Spleen (tissue), 11 donors: Measurements from ENCODE around the gene RANBP17. TPM values are rescaled to one million over a fixed set of nuclear protein-coding genes. Genes with fewer than 3 reads are reported as not detected.

Experiments
- DNase-seq: peaks from one replicate; pipeline ENCODE4 v3.0.0-alpha.2; 2020
- H3K27ac ChIP-seq, 8 donors: fragments of 200-600 bp; sonication (generic) in 7 of 8; 1 replicate in 4 of 8; 2 replicates in 4 of 8; pipeline versions ENCODE4 v1.5.0 to v1.8.0; 2016 to 2021; ENCODE audit warnings: inconsistent platforms in 4 of 8, mild to moderate bottlenecking in 4 of 8, moderate library complexity in 1 of 8
- H3K27me3 ChIP-seq, 7 donors: fragments of 200-600 bp; sonication (generic) in 6 of 7; replicated peaks in 1 of 7; 1 replicate in 4 of 7; 2 replicates in 3 of 7; pipeline versions ENCODE4 v1.5.0 to v1.8.0; 2016 to 2021; ENCODE audit warnings: inconsistent platforms in 3 of 7, mild to moderate bottlenecking in 1 of 7
- H3K36me3 ChIP-seq, 6 donors: fragments of 200-600 bp; sonication (generic) in 5 of 6; 1 replicate in 4 of 6; 2 replicates in 2 of 6; pipeline versions ENCODE4 v1.5.0 to v1.8.0; 2016 to 2021; ENCODE audit warnings: inconsistent platforms in 2 of 6
- H3K4me1 ChIP-seq, 6 donors: fragments of 200-600 bp; sonication (generic) in 5 of 6; 1 replicate in 3 of 6; 2 replicates in 3 of 6; pipeline versions ENCODE4 v1.5.0 to v1.8.0; 2016 to 2021; ENCODE audit warnings: inconsistent platforms in 3 of 6
- H3K4me3 ChIP-seq, 8 donors: fragments of 200-600 bp; sonication (generic) in 7 of 8; 1 replicate in 4 of 8; 2 replicates in 4 of 8; pipeline versions ENCODE4 v1.5.0 to v1.8.0; 2016 to 2021; ENCODE audit warnings: inconsistent platforms in 4 of 8, mild to moderate bottlenecking in 4 of 8, moderate library complexity in 2 of 8
- H3K9me3 ChIP-seq, 8 donors: fragments of 200-600 bp; sonication (generic) in 7 of 8; 1 replicate in 4 of 8; 2 replicates in 4 of 8; pipeline versions ENCODE4 v1.5.0 to v1.8.0; 2016 to 2021; ENCODE audit warnings: inconsistent platforms in 4 of 8
- POLR2A ChIP-seq, 3 donors: fragments of 450-650 bp; IDR thresholded peaks; one replicate each; pipeline ENCODE4 v1.5.1; 2017; ENCODE audit warnings: antibody characterized with exemption in 3 of 3, mild to moderate bottlenecking in 1 of 3
- POLR2AphosphoS5 ChIP-seq, 3 donors: sonication (generic); formaldehyde crosslinking; IDR thresholded peaks; one replicate each; pipeline ENCODE4 v1.5.1; 2017; ENCODE audit warnings: antibody characterized with exemption in 3 of 3
- WGBS, 5 donors: extraction: QIAGEN DNeasy Blood & Tissue Kit in 3 of 5; methylation state at CpG; one replicate each; pipeline versions ENCODE4 v1.1.5 to v1.1.7; 2013 to 2018; 5-methylcytosine and 5-hydroxymethylcytosine counted together
- intact Hi-C: fragments of 100-400 bp; cut with DNase I; formaldehyde crosslinking; loops from one replicate; pipeline ENCODE4 v1.15.0; 2023; ENCODE audit warnings: low total_unique reads
- polyA plus RNA-seq, 3 donors: library from polyadenylated mRNA; stranded (reverse); fragments of 200-250 nt; gene quantifications; one replicate each; pipeline ENCODE4 v1.2.1, GENCODE V29; 2013
- total RNA-seq, 7 donors: library from RNA; depleted of rRNA in 3 of 7; stranded (reverse); fragments of >200 nt in 3 of 7; fragmentation: NEBNext Ultra II Directional in 4 of 7; extraction: Animal tissue kit (Norgen Biotek cat#: 25700) in 4 of 7; gene quantifications; one replicate each; pipeline versions ENCODE4 v1.1.0 to v1.2.1, GENCODE V29; 2016 to 2021
- TF ChIP-seq, protein P1 (sequence below), 11 experiments: fragments of 200-600 bp in 7 of 11; fragments of 450-650 bp in 4 of 11; sonication (generic) in 4 of 11; IDR thresholded peaks in 8 of 11; conservative IDR thresholded peaks in 3 of 11; 1 replicate in 7 of 11; 2 replicates in 4 of 11; pipeline versions ENCODE4 v1.4.0 to v1.8.0; 2016 to 2021; ENCODE audit warnings: antibody characterized with exemption in 11 of 11, inconsistent platforms in 4 of 11, mild to moderate bottlenecking in 1 of 11
- donor health status: healthy with polysubstance abuse.
- donor health status: DM: no; HTN: no; CAD: no; lungs with moderate emphysema.
- donor health status: DM: no; HTN: no; CAD: no.
- donor health status: Bipolar disorder and iron deficiency.
- donor health status: healthy.
- donor health status: DM: no; HTN: no; CAD: no.
- donor health status: DM: yes; HTN: yes; CAD: no.

Gene RANBP17
- total and polyA plus RNA-seq, 10 donors: 0.56 to 6.6 (median 3.4) TPM

DNA sequence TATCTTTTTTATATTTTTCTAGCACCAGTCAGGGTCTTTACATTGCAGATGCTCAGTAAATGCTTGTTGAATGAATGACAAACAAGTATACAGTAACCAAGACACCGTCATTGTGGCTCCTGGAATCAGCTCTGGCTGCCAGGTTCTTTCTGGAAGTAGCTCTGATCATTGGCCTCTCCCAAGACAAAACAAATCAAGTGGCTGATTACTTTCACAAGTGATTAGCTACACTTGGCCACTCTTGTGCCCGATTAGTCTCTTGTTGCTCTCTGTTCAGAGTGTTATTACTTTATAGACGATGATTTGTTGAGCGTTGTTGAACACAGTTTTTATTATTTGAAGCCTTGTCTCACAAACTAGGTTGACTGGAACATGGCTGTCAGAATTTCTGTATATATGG is 327.6 kb downstream of the RANBP17 start:
- Histone ChIP-seq H3K4me1 (no peaks in the 10 kb centered on the region), H3K27ac (no peak overlapping the region), H3K36me3 (no peaks in the 10 kb centered on the region), H3K27me3 (no peaks in the 10 kb centered on the region), H3K9me3 (no peaks in the 10 kb centered on the region), H3K4me3 (no peak overlapping the region)
- WGBS, 5 donors: 90 to 96% (median 94%) methylated on average over 4 of the region's 4 CpGs
- intact Hi-C loops: no loop called here
- no peak for TF ChIP-seq POLR2AphosphoS5 (IDR thresholded peaks at IDR 0.05)
- TF ChIP-seq POLR2A (IDR thresholded peaks at IDR 0.05): no peak
- TF ChIP-seq, protein P1, sequence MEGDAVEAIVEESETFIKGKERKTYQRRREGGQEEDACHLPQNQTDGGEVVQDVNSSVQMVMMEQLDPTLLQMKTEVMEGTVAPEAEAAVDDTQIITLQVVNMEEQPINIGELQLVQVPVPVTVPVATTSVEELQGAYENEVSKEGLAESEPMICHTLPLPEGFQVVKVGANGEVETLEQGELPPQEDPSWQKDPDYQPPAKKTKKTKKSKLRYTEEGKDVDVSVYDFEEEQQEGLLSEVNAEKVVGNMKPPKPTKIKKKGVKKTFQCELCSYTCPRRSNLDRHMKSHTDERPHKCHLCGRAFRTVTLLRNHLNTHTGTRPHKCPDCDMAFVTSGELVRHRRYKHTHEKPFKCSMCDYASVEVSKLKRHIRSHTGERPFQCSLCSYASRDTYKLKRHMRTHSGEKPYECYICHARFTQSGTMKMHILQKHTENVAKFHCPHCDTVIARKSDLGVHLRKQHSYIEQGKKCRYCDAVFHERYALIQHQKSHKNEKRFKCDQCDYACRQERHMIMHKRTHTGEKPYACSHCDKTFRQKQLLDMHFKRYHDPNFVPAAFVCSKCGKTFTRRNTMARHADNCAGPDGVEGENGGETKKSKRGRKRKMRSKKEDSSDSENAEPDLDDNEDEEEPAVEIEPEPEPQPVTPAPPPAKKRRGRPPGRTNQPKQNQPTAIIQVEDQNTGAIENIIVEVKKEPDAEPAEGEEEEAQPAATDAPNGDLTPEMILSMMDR (IDR thresholded peaks at IDR 0.05 in 8 of 11, conservative IDR thresholded peaks at IDR 0.05 in 3 of 11): no peak
- DNase-seq: no peak

DNA sequence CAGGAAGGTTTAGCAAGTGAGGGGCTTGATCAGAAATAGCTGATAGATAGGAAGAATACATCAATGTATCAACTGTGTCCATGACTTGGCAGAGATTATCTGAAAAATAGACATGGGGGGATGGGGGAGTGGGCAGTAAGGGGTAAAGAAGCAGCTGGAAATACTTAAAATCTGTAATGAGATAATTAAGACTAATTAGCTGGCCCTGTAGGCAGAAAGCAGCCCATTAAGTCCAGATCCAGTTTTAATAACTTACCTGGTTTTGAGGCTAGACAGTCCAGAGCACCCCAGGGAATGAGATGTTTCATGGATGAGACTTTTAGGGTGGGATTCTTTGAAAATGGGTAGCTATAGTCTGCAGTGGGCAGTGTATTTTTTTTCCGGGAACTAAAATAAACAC is 330.3 kb downstream of the RANBP17 start:
- TF ChIP-seq, protein P1 (IDR thresholded peaks at IDR 0.05 in 8 of 11, conservative IDR thresholded peaks at IDR 0.05 in 3 of 11): no peak
- TF ChIP-seq POLR2A (IDR thresholded peaks at IDR 0.05) (no peak), POLR2AphosphoS5 (IDR thresholded peaks at IDR 0.05) (no peak)
- intact Hi-C loops: no loop called here
- Histone ChIP-seq H3K9me3 (no peaks in the 10 kb centered on the region), H3K27ac (no peak overlapping the region), H3K4me3 (no peak overlapping the region), H3K36me3 (no peaks in the 10 kb centered on the region), H3K27me3 (no peaks in the 10 kb centered on the region), H3K4me1 (no peaks in the 10 kb centered on the region)
- WGBS, 5 donors: 92 to 97% (median 94%) methylated on average over 1 of the region's 1 CpG
- no peak for DNase-seq

- TF ChIP-seq, protein P1 (IDR thresholded peaks at IDR 0.05 in 8 of 11, conservative IDR thresholded peaks at IDR 0.05 in 3 of 11): no peak
- WGBS, 5 donors: 67 to 86% (median 73%) methylated on average over 6 of the region's 6 CpGs
- H3K9me3 ChIP-seq: no peaks in the 10 kb centered on the region
- no peaks in the 10 kb centered on the region for H3K27me3 ChIP-seq
- DNase-seq: no peak
- H3K4me3 ChIP-seq: no peak overlapping the region
- no peaks in the 10 kb centered on the region for H3K4me1 ChIP-seq
- H3K27ac ChIP-seq: no peak overlapping the region
- intact Hi-C loops: no loop called here
- H3K36me3 ChIP-seq: no peaks in the 10 kb centered on the region
Observed at GRCh38 chr5:171201310-171201709, 339.5 kb downstream of the RANBP17 start.

- 90 to 96% (median 93%) methylated on average over 8 of the region's 8 CpGs for WGBS, 5 donors
- Histone ChIP-seq H3K9me3 (no peaks in the 10 kb centered on the region), H3K27ac (no peak overlapping the region), H3K36me3 (no peaks in the 10 kb centered on the region), H3K4me1 (no peaks in the 10 kb centered on the region), H3K27me3 (no peaks in the 10 kb centered on the region), H3K4me3 (no peak overlapping the region)
- no peak for DNase-seq
- intact Hi-C loops: loop anchor here (5.0 kb wide), 1 partner anchor 137 kb away; no protein-coding TSS in a partner anchor
- no peak for TF ChIP-seq POLR2AphosphoS5 (IDR thresholded peaks at IDR 0.05)
- no peak for TF ChIP-seq POLR2A (IDR thresholded peaks at IDR 0.05)
- TF ChIP-seq, protein P1 (IDR thresholded peaks at IDR 0.05 in 8 of 11, conservative IDR thresholded peaks at IDR 0.05 in 3 of 11): no peak
Observed at GRCh38 chr5:171205375-171205774, 343.6 kb downstream of the RANBP17 start.
